Cardiac fibroblast (primary cell): ENCODE data around the gene COPS3.

Experiments
- DNase-seq, 2 donors: peaks; one replicate each; pipeline versions ENCODE4 v3.0.0 to v3.0.0-alpha.2; 2010; ENCODE audit warnings: low read depth in 2 of 2
- H3K4me3 ChIP-seq, 2 donors: replicated peaks in 1 of 2; 1 replicate in 1 of 2; 2 replicates in 1 of 2; pipeline ENCODE4 v1.5.1; 2011; ENCODE audit warnings: low read depth in 2 of 2, low read length in 2 of 2, mild to moderate bottlenecking in 2 of 2, moderate library complexity in 1 of 2
- TF ChIP-seq, protein P1 (sequence below): IDR thresholded peaks from one replicate; pipeline ENCODE4 v1.5.1; 2011; ENCODE audit warnings: low read depth, mild to moderate bottlenecking, low read length, inconsistent platforms

COPS3 gene

DNA sequence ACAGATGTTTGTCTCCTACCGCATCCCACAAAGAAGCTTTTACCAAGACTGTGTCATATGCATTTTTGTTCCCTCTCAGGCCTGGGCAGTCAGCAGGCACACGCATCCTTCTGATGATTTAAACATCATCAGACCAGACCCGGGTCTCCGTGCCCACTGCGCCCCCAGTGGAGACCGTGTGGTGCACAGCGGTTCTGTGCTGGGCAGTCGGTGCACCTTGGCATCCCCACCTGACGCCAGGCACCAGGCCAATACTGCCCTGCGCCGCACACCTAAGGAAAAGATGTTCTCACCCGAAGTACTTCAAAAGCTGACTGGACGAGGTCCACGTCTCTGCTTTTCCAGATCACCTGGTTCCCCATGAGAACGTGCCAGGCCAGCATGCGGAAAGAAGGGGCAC is 64.3 kb downstream of the COPS3 start:
- H3K4me3 ChIP-seq = no peak overlapping the region
- TF ChIP-seq, protein P1, sequence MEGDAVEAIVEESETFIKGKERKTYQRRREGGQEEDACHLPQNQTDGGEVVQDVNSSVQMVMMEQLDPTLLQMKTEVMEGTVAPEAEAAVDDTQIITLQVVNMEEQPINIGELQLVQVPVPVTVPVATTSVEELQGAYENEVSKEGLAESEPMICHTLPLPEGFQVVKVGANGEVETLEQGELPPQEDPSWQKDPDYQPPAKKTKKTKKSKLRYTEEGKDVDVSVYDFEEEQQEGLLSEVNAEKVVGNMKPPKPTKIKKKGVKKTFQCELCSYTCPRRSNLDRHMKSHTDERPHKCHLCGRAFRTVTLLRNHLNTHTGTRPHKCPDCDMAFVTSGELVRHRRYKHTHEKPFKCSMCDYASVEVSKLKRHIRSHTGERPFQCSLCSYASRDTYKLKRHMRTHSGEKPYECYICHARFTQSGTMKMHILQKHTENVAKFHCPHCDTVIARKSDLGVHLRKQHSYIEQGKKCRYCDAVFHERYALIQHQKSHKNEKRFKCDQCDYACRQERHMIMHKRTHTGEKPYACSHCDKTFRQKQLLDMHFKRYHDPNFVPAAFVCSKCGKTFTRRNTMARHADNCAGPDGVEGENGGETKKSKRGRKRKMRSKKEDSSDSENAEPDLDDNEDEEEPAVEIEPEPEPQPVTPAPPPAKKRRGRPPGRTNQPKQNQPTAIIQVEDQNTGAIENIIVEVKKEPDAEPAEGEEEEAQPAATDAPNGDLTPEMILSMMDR = no peak
- DNase-seq = no peak

DNA sequence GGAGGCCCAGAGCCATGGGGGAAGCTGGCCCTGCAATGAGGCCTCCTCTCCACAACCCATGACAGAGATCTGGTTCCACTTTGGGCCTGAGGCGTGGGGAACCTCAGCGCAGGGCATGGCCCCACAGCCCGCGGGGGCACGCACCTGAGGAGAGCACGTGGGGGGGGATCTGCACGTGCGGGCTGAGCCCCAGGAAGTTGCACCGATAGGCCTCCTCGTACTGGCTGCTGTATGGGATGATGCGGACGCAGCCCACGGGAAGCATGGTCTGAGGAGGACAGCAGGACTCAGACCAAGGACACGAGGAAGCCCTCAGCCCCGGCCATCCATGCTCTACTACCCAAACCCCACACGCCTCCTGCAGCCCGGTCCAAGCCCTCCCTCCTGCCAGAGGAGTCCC is 64.8 kb downstream of the COPS3 start:
- TF ChIP-seq, protein P1 = no peak
- no peak for DNase-seq
- H3K4me3 ChIP-seq = no peak overlapping the region

DNA sequence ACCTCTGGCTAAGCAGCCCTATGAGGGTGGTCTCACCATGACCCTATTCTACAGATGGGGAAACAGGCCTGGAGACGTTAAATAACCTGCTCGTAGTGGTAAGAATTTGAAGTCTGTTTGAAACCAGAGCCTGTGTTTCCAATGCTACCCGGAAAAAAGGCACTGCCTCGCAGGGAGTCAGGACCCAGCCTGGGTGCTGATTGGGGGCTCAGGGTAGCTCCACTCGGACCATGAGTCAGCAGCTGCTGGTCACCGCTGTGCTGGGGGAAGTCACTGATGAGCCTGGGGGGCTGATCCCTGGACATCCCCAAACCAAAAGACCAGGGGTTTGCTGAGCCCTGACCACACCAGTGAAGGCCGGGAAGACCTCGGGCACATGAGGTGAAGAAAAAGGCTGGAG is 65.5 kb downstream of the COPS3 start:
- no peak overlapping the region for H3K4me3 ChIP-seq
- DNase-seq = no peak
- TF ChIP-seq, protein P1 = no peak

DNA sequence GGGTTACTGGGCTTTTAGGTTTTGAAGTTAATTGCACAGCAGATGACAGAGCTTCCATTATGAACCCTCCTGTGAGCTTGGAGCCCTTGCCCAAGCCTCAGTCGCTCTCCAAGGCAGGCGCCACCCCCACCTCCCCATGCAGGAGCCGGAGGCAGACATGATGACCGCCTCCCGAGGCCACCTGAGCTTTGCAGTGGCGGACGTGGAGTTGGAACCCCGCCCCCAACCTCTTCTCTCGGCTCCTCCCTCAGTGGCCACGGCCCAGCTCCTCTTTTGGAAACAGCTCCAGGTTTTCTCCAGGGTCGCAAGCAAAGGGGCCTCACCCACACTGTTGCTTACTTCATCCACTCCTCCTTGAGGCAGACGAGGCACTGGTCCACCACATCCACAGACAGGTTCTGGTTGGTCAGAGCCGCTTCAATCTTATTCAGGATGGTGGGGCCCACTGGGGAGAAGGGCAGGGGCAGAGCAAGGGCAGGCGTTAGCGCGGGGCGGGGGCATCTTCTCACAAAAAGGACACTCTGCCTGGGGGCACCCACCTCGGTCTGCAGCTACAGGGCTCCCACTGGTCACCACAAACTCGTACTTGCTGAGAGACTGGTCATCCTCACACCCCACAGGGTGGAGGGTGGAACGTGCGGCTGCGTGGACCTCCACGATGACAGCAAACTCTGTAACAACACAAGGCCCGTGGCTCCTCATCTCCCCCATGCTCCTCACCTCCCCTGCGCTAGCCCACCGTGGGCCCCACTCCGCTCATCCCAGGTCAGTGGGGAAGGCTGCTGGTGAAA is 66.2 kb downstream of the COPS3 start:
- TF ChIP-seq, protein P1 = no peak
- DNase-seq = no peak

DNA sequence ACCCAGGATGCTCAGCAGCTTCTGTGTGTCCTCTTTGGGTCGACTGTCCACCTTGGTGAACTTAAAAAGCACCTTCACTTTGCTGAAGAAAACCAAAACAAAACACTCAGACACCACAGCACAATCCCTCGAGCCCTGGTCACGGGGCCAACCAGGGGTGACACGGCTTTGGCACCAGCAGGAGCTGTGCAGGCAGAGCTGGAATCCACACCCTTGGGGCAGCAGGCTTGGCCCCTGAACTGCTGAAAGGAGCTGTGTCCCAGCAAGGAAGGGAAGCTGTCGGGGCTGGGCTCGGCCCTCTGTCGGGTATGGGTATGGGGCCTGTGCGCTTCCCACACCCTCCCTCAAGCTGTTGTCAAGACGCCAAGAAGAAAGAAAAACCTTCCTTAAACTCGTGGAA is 67.3 kb downstream of the COPS3 start:
- TF ChIP-seq, protein P1 = no peak
- DNase-seq = no peak
- no peak overlapping the region for H3K4me3 ChIP-seq

More for the DNA sequence above, 66.2 kb downstream of the COPS3 start:
- no peak overlapping the region for H3K4me3 ChIP-seq

DNA sequence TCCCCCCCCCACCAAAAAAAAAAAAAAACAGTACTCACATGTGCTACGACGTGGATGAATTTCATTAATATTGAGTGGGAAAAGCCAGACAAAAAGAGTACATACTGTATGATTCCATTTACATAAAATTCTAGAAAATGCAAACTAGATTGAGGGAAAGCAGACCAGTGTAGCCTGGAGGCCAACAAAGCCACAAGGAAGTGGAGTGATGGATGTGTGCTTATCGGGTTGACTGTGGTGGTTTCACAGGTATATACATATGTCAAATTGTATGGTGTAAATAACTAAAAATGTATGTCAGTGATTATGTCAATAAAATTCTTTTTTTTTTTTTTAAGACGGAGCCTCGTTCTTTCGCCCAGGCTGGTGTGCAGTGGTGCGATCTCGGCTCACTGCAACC is 73.0 kb downstream of the COPS3 start:
- no peak for DNase-seq
- no peak overlapping the region for H3K4me3 ChIP-seq
- TF ChIP-seq, protein P1 = no peak

DNA sequence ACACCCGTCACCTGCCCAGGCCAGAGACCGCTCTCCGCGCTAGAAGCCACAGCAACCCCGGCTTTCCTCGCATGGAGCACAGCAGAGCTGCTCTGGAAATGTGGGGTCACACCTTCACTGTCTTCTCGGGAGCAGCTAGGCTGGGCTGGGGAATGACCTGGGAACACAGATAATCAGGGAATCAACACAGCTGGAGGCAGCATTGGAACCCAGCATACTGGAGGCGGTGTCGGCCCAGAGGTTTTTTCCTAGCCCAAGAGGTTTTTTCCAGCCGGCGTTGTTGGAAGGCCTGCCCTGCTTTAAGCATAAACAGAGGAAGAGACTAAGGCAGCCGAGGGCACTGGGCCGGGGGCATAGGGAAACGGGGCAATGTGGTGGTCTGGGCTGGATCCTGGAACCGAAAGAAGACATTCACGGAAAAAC is 74.1 kb downstream of the COPS3 start:
- H3K4me3 ChIP-seq = no peak overlapping the region
- TF ChIP-seq, protein P1 = no peak
- DNase-seq = no peak
